Smooth muscle cell (in vitro differentiated cells): ENCODE data around the gene ZSWIM4. TPM values are rescaled to one million over a fixed set of nuclear protein-coding genes. Genes with fewer than 3 reads are reported as not detected.

Source experiments
- DNase-seq: peaks from one replicate; lab custom pipeline; 2025; ENCODE audit not compliant: unreplicated experiment; lab: John Stamatoyannopoulos, UW
- H2AFZ ChIP-seq: fragments of 200-600 bp; sonication (generic); 2 replicates; pipeline ENCODE4 v1.6.0; 2016; ENCODE audit warnings: antibody characterized with exemption, low read depth, mild to moderate bottlenecking
- H3F3A ChIP-seq: fragments of 200-600 bp; sonication (generic); 2 replicates; pipeline ENCODE4 v1.6.0; 2017; ENCODE audit warnings: antibody characterized with exemption, low read depth
- H3K27ac ChIP-seq: fragments of 200-600 bp; sonication (generic); 2 replicates; pipeline ENCODE4 v1.5.1; 2016; ENCODE audit warnings: low read depth, mild to moderate bottlenecking
- H3K27me3 ChIP-seq: fragments of 200-600 bp; sonication (generic); 2 replicates; pipeline ENCODE4 v1.6.1; 2016; ENCODE audit warnings: low read depth, mild to moderate bottlenecking
- H3K36me3 ChIP-seq: fragments of 200-600 bp; sonication (generic); 2 replicates; pipeline ENCODE4 v1.5.1; 2016; ENCODE audit warnings: low read depth
- H3K4me1 ChIP-seq: fragments of 200-600 bp; sonication (generic); 2 replicates; pipeline ENCODE4 v1.5.1; 2016; ENCODE audit warnings: low read depth
- H3K4me2 ChIP-seq: fragments of 200-600 bp; sonication (generic); 2 replicates; pipeline ENCODE4 v1.6.0; 2016; ENCODE audit warnings: mild to moderate bottlenecking
- H3K4me3 ChIP-seq: fragments of 200-600 bp; sonication (generic); 2 replicates; pipeline ENCODE4 v1.5.1; 2016; ENCODE audit warnings: mild to moderate bottlenecking
- H3K79me2 ChIP-seq: fragments of 200-600 bp; sonication (generic); 2 replicates; pipeline ENCODE4 v1.6.0; 2016; ENCODE audit warnings: low read depth, mild to moderate bottlenecking
- H3K9ac ChIP-seq: fragments of 200-600 bp; sonication (generic); 2 replicates; pipeline ENCODE4 v1.6.0; 2016; ENCODE audit warnings: low read depth
- H3K9me3 ChIP-seq: fragments of 200-600 bp; sonication (generic); replicated peaks from 2 replicates; pipeline ENCODE4 v1.5.1; 2016; ENCODE audit warnings: low read depth
- H4K20me1 ChIP-seq: fragments of 200-600 bp; sonication (generic); 2 replicates; pipeline ENCODE4 v1.6.0; 2016; ENCODE audit warnings: low read depth
- CTCF ChIP-seq: fragments of 200-600 bp; sonication (generic); IDR thresholded peaks from 2 replicates; pipeline ENCODE4 v1.5.1; 2017; ENCODE audit warnings: borderline replicate concordance, mild to moderate bottlenecking, antibody characterized with exemption; ENCODE audit not compliant: insufficient read depth, poor library complexity, severe bottlenecking
- WGBS: methylation state at CpG from one replicate; pipeline ENCODE4 v1.1.7; 2016; ENCODE audit warnings: low lambda C conversion rate; 5-methylcytosine and 5-hydroxymethylcytosine counted together
- polyA plus RNA-seq: library from polyadenylated mRNA; unstranded; fragments of >200 nt; fragmentation: Nextera tagmentation; extraction: Ambion mirVana; gene quantifications from 2 replicates; pipeline ENCODE4 v1.2.1, GENCODE V29; 2016
- total RNA-seq: library from RNA; depleted of rRNA; stranded (reverse); fragments of >200 nt; gene quantifications from 2 replicates; pipeline ENCODE4 v1.2.3, GENCODE V29; 2014

The ZSWIM4 gene
- total and polyA plus RNA-seq, 2 experiments from 2014 or later: 3.0 to 5.8 TPM

- no peak overlapping the region for H3K4me3 ChIP-seq
These were observed 29.2 kb upstream of the ZSWIM4 start for GRCh38 chr19:13766095-13766481.

GRCh38 chr19:13768510-13768909, 26.7 kb upstream of the ZSWIM4 start:
- H3K79me2 ChIP-seq: no peaks in the 10 kb centered on the region
- TF ChIP-seq CTCF: no peak
- no peaks in the 10 kb centered on the region for H3K27me3 ChIP-seq
- no peak overlapping the region for H3K9ac ChIP-seq
- no peaks in the 10 kb centered on the region for H4K20me1 ChIP-seq
- peaks cover 6% of the 10 kb centered on the region for H3F3A ChIP-seq
- no peaks in the 10 kb centered on the region for H3K9me3 ChIP-seq
- 99% methylated on average over 17 of the region's 19 CpGs for WGBS
- no peaks in the 10 kb centered on the region for H3K4me1 ChIP-seq
- no peak overlapping the region for H3K27ac ChIP-seq
- no peak for DNase-seq
- H3K4me3 ChIP-seq: no peak overlapping the region
- H3K36me3 ChIP-seq: peaks cover 2% of the 10 kb centered on the region
- no peak overlapping the region for H2AFZ ChIP-seq
- no peak overlapping the region for H3K4me2 ChIP-seq

More at GRCh38 chr19:13766095-13766481, 29.2 kb upstream of the ZSWIM4 start:
- peaks cover 2% of the 10 kb centered on the region for H3K36me3 ChIP-seq
- no peak for TF ChIP-seq CTCF
- H3K4me2 ChIP-seq: peak overlapping the region; percentile 93
- no peaks in the 10 kb centered on the region for H3K27me3 ChIP-seq
- H2AFZ ChIP-seq: no peak overlapping the region
- no peaks in the 10 kb centered on the region for H4K20me1 ChIP-seq
- H3K9me3 ChIP-seq: no peaks in the 10 kb centered on the region
- no peak overlapping the region for H3K9ac ChIP-seq
- H3K4me1 ChIP-seq: no peaks in the 10 kb centered on the region
- WGBS: 98% methylated on average over 3 of the region's 3 CpGs
- H3F3A ChIP-seq: no peaks in the 10 kb centered on the region
- H3K79me2 ChIP-seq: no peaks in the 10 kb centered on the region
- no peak for DNase-seq
- no peak overlapping the region for H3K27ac ChIP-seq

- no peaks in the 10 kb centered on the region for H3K4me1 ChIP-seq
- TF ChIP-seq CTCF: no peak
- peaks cover 9% of the 10 kb centered on the region for H3F3A ChIP-seq
- peaks cover 2% of the 10 kb centered on the region for H3K36me3 ChIP-seq
- H3K4me3 ChIP-seq: no peak overlapping the region
- no peaks in the 10 kb centered on the region for H4K20me1 ChIP-seq
- no peak overlapping the region for H2AFZ ChIP-seq
- no peak overlapping the region for H3K9ac ChIP-seq
- WGBS: 86% methylated on average over 16 of the region's 16 CpGs
- H3K27ac ChIP-seq: no peak overlapping the region
- no peak overlapping the region for H3K4me2 ChIP-seq
- H3K9me3 ChIP-seq: no peaks in the 10 kb centered on the region
- peaks cover 6% of the 10 kb centered on the region for H3K79me2 ChIP-seq
- DNase-seq: no peak
- H3K27me3 ChIP-seq: no peaks in the 10 kb centered on the region
These were observed 25.1 kb upstream of the ZSWIM4 start for GRCh38 chr19:13770013-13770635.
